ENCODE measurements around the gene GTF2F2. TPM values are rescaled to one million over a fixed set of nuclear protein-coding genes. Genes with fewer than 3 reads are reported as not detected.

Gene GTF2F2
- total RNA-seq, 1 experiment from 2014 or later, result 40.1 TPM

GRCh38 chr13:45303866-45304265 lies 183.6 kb downstream of the GTF2F2 start:
- Histone ChIP-seq H3K79me2 (ENCODE audit: insufficient read depth, low read length) (no peaks in the 10 kb centered on the region), H3K4me1 (ENCODE audit: control insufficient read depth in 1 of 2, insufficient read depth in 2 of 2, low read length in 2 of 2) (peaks cover 0 to 6% of the 10 kb centered on the region in 2 experiments; a peak in 1 of 4 replicates), H2AFZ (ENCODE audit: low read depth, low read length, poor library complexity, severe bottlenecking) (no peak overlapping the region), H3K4me2 (ENCODE audit: low read length) (no peak overlapping the region), H3K4me3 (replicated peaks in 1 of 2; ENCODE audit: low read depth in 1 of 2, low read length in 2 of 2) (no peak overlapping the region), H4K20me1 (ENCODE audit: insufficient read depth) (no peaks in the 10 kb centered on the region), H3K9me3 (ENCODE audit: control insufficient read depth in 1 of 2, insufficient read depth in 1 of 2, low read depth in 1 of 2, low read length in 2 of 2) (no peaks in the 10 kb centered on the region), H3K36me3 (ENCODE audit: control insufficient read depth in 1 of 2, insufficient read depth in 2 of 2, low read length in 2 of 2) (no peaks in the 10 kb centered on the region), H3K9me2 (ENCODE audit: insufficient read depth) (no peaks in the 10 kb centered on the region), H3K27ac (ENCODE audit: low read depth, low read length) (no peak overlapping the region), H3K27me3 (ENCODE audit: insufficient read depth, low read length) (no peaks in the 10 kb centered on the region), H3K9ac (ENCODE audit: low read length) (no peak overlapping the region)
- RAD21 ChIA-PET (ENCODE audit: low non-redundant PET in 1 of 2, low total read pairs in 2 of 2, uncharacterized antibody in 2 of 2, unreplicated experiment in 2 of 2), result no interaction called here
- no TSS peak for BruUV-seq (replicated peaks)
- ATAC-seq (no peak), DNase-seq (ENCODE audit: low read depth, low spot score) (no peak)
- intact Hi-C loops (cut with micrococcal nuclease), result loop anchor here (10.0 kb wide), 2 partner anchors 819 to 1399 kb away; no protein-coding TSS in a partner anchor
- CTCF ChIA-PET, result interaction anchor here (3.3 kb wide), 1 partner anchor 256 kb away, joined by 11 read pairs; no protein-coding TSS in a partner anchor
- POLR2A ChIA-PET, result no interaction called here
- TF ChIP-seq ZNF274 (IDR thresholded peaks at IDR 0.05; ENCODE audit: low read depth, low read length), result no peak
- no peak for TF ChIP-seq POLR2AphosphoS5 (IDR thresholded peaks at IDR 0.05; ENCODE audit: low read depth, low read length)
- TF ChIP-seq SP1 (IDR thresholded peaks at IDR 0.05; ENCODE audit: low read depth), result no peak
- no peak for TF ChIP-seq POLR2A (IDR thresholded peaks at IDR 0.05; ENCODE audit: borderline replicate concordance, extremely low read depth, insufficient read depth, insufficient read length)
- no peak for TF ChIP-seq CTCF (IDR thresholded peaks at IDR 0.05 in 2 of 3, conservative IDR thresholded peaks at IDR 0.05 in 1 of 3; ENCODE audit: borderline replicate concordance in 1 of 3, insufficient read depth in 1 of 3, low read depth in 2 of 3, low read length in 2 of 3)
- TF ChIP-seq REST (IDR thresholded peaks at IDR 0.05; ENCODE audit: low read depth), result no peak
- no peak for TF ChIP-seq RAD21 (IDR thresholded peaks at IDR 0.05; ENCODE audit: low read depth)
- no peak for TF ChIP-seq YY1 (IDR thresholded peaks at IDR 0.05; ENCODE audit: extremely low read depth, insufficient replicate concordance, low read depth, low read length)
- TF ChIP-seq, protein P1, sequence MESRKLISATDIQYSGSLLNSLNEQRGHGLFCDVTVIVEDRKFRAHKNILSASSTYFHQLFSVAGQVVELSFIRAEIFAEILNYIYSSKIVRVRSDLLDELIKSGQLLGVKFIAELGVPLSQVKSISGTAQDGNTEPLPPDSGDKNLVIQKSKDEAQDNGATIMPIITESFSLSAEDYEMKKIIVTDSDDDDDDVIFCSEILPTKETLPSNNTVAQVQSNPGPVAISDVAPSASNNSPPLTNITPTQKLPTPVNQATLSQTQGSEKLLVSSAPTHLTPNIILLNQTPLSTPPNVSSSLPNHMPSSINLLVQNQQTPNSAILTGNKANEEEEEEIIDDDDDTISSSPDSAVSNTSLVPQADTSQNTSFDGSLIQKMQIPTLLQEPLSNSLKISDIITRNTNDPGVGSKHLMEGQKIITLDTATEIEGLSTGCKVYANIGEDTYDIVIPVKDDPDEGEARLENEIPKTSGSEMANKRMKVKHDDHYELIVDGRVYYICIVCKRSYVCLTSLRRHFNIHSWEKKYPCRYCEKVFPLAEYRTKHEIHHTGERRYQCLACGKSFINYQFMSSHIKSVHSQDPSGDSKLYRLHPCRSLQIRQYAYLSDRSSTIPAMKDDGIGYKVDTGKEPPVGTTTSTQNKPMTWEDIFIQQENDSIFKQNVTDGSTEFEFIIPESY (IDR thresholded peaks at IDR 0.05; ENCODE audit: extremely low read depth, insufficient replicate concordance, low read length), result no peak

Measured in HCT116 (cell line).